GM18508 (cell line): ENCODE data around the gene MACROD1.

ENCODE experiments used
- ATAC-seq: cut with Tn5 transposase; IDR thresholded peaks from one replicate; pipeline ENCODE4 v1.9.1; 2021; ENCODE audit warnings: moderate number of reproducible peaks; ENCODE audit not compliant: insufficient read depth, unreplicated experiment

The MACROD1 gene

GRCh38 chr11:64025205-64025604, 140.7 kb downstream of the MACROD1 start:
- ATAC-seq = no peak

- no peak for ATAC-seq
Observed at GRCh38 chr11:64023712-64024710, 141.9 kb downstream of the MACROD1 start.

GRCh38 chr11:64022125-64022784, 143.7 kb downstream of the MACROD1 start:
- ATAC-seq = no peak

- no peak for ATAC-seq
Observed at GRCh38 chr11:64021757-64022093, 144.2 kb downstream of the MACROD1 start.

GRCh38 chr11:64020976-64021756, 144.7 kb downstream of the MACROD1 start:
- ATAC-seq = no peak

- no peak for ATAC-seq
Observed at GRCh38 chr11:64019106-64020037, 146.5 kb downstream of the MACROD1 start.

- ATAC-seq = no peak
Observed at GRCh38 chr11:64018310-64018709, 147.6 kb downstream of the MACROD1 start.

- ATAC-seq = no peak
Observed at GRCh38 chr11:64017945-64018224, 148.0 kb downstream of the MACROD1 start.

GRCh38 chr11:64015935-64016845, 149.7 kb downstream of the MACROD1 start:
- ATAC-seq = no peak

GRCh38 chr11:64015510-64015909, 150.4 kb downstream of the MACROD1 start:
- no peak for ATAC-seq

- ATAC-seq = no peak
Observed at GRCh38 chr11:64014356-64014755, 151.6 kb downstream of the MACROD1 start.

GRCh38 chr11:64013141-64013896, 152.6 kb downstream of the MACROD1 start:
- no peak for ATAC-seq

- ATAC-seq = no peak
Observed at GRCh38 chr11:64011371-64011770, 154.5 kb downstream of the MACROD1 start.

GRCh38 chr11:64010783-64011182, 155.1 kb downstream of the MACROD1 start:
- ATAC-seq = no peak

GRCh38 chr11:64009710-64010109, 156.2 kb downstream of the MACROD1 start:
- no peak for ATAC-seq

GRCh38 chr11:64008914-64009633, 156.8 kb downstream of the MACROD1 start:
- ATAC-seq = no peak

- no peak for ATAC-seq
Observed at GRCh38 chr11:64008283-64008913, 157.5 kb downstream of the MACROD1 start.
